GM19463 (cell line): ENCODE data around the gene DNLZ.
"Not testable (repeated sequence)": the region's sequence is repeated elsewhere in the genome, so short reads cannot be mapped to it uniquely, and the experiment has no call there.

ENCODE experiments used
- ATAC-seq: cut with Tn5 transposase; IDR thresholded peaks from one replicate; pipeline ENCODE4 v1.9.1; 2021; ENCODE audit warnings: mild to moderate bottlenecking, moderate library complexity; ENCODE audit not compliant: unreplicated experiment

The DNLZ gene

DNA sequence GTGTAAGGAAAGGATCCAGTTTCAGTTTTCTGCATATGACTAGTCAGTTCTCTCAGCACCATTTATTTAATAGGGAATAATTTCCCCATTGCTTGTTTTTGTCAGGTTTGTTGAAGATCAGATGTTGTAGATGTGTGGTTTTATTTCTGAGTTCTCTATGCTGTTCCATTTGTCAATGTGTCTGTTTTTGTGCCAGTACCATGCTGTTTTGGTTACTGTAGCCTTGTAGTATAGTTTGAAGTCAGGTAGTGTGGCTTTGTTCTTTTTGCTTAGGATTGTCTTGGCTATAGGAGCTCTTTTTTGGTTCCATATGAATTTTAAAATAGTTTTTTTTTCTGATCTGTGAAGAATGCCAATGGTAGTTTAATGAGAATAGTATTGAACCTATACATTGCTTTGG is 42.6 kb downstream of the DNLZ start:
- ATAC-seq: not testable (repeated sequence)

DNA sequence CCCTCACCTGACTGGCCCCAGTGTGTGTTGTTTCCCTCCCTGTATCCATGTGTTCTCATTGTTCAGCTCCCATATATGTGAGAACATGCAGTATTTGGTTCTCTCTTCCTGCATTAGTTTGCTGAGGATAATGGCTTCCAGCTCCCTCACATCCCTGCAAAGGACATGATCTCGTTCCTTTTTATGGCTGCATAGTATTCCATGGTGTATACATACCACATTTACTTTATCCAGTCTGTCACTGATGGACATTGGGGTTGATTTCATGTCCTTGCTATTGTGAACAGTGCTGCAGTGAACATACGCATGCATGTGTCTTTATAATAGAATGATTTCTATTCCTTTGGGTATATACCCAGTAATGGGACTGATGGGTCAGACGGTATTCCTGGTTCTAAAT is 43.6 kb downstream of the DNLZ start:
- not testable (repeated sequence) for ATAC-seq

DNA sequence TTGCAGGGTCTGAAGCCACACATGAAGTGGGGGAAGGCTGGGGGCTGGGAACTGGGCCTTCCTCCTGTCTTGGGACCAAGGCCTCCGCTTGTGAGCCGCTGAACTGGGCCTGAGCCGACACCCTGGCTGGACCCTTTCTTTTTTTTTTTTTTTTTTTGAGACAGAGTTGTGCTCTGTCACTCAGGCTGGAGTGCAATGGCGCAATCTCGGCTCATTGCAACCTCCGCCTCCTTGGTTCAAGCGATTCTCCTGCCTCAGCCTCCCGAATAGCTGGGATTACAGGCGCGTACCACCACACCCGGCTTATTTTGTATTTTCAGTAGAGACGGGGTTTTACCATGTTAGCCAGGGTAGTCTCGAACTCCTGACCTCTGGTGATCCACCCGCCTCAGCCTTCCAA is 44.3 kb downstream of the DNLZ start:
- not testable (repeated sequence) for ATAC-seq

DNA sequence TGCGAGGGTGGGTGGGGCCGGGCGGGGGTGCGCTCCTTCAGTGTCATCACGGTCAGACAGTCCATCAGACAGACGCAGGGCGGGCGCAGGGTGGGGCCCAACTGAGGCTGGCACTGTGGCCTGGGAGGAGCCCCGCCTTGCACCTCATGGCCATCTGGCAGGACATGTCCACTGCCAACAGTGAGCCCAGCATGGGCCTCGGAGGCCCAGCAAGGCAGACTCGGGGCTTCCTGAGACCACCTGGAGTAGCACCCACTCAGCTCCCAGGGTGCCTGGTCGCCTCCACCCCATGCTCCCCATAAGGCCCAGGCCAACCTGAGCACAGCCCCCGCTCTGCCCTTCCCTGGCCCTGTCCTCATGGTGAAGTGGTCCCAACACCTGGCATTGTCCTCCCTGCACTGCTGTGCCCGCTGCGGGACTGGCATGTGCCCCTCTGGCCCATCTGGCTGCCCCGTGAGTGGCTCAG is 44.7 kb downstream of the DNLZ start:
- no peak for ATAC-seq

DNA sequence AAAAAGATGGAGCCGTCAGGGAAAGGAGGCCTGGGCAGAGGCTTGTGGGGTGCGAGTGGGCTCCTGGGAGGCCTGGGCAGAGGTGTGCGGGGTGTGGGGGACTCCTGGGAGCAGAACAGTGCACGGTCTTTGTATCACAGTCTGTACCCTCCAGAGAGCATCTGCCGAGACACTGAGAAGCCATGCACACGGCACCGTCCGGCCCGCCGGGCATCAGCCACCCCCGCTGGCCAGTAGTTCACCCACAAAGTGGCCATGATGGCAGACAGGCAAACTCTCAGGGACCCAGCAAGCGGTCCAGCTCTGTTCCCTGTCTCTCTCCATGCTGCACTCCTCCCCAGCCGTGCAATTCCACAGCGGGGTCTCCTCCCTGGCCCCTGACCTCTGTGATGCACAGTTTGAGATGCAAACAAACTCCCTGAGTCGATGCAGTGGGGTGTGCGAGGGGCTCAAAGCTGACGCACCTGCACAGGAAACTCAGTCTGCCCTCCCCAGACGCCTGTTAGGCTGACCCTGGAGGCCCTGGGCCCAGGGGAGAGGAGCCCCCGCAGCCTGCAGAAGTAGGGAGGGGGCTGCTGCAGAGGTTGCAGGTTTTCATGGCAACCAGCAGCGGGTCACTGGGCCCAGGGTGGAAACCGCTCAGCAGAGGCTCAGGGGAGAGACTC is 45.3 kb downstream of the DNLZ start:
- ATAC-seq: no peak

DNA sequence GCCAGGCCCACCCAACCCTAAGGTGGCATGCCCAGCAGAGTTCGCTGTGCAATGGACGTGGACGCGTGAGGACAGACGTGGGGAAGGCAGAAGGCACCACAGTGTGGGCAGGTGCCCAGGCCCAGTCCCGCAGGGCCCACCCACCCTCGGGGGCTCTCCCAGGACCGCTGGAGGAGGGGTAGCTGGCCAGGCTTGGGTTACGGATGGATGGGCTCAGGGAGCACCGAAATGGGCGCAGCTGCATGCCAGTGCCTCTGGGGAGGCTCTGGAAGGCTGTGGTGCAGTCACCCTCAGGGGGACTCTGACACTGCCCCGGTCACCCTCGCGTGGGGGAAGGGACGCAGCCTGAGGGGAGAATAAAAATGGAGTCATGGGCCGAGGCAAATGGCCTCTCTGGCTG is 45.8 kb downstream of the DNLZ start:
- ATAC-seq: no peak

DNA sequence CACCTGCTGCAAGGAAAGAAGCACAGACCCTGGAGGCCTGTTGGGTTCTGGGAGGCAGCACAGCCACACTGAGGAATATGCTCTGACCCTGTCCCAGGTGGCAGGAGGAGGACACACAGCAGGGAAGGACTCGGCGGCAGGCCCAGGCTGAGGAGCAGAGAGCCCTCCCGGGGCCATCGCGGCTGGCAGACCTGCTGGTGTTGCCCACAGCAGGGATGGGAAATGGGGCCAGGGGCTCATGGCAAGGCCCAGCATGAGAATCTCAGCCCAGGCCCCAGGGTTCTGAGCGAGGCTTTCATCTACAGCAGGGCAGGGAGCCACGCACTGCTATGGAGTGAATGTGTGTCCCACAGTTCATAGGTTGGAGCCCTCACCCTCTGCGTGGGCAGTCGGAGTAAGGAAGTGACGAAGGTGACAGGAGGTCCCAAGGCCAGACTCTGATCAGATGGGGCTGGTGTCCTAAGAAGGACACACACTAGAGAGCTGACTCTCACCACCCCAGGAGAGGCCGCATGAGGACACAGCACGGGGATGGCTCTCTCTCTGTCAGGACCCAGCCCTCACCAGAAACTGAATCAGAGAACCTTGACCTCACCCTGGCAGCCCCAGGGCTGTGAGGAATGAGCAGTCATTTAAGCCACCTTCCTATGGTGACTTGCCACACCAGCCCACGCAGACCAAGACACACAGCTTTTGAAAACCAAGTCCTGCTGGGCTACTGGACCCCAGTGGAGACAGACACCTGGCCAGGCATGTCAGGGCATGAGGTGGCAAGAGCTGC is 46.5 kb downstream of the DNLZ start:
- no peak for ATAC-seq

DNA sequence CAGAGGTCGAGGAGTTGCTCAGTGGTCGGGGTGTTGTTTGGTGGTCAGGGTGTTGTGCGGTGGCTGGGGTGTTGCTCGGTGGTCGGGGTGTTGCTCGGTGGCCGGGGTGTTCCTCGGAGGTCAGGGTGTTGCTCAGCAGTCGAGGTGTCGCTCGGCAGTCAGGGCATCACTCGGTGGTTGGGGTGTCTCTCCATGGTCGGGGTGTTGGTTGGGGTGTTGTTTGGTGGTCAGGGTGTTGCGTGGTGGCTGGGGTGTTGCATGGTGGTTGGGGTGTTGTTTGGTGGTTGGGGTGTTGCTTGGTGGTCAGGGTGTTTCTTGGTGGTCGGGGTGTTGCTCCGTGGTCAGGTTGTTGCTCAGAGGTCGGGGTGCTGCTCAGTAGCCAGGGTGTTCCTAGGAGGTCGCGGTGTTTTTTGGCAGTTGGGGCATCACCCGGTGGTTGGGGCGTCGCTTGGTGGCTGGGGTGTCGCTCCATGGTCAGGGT is 47.2 kb downstream of the DNLZ start:
- no peak for ATAC-seq

DNA sequence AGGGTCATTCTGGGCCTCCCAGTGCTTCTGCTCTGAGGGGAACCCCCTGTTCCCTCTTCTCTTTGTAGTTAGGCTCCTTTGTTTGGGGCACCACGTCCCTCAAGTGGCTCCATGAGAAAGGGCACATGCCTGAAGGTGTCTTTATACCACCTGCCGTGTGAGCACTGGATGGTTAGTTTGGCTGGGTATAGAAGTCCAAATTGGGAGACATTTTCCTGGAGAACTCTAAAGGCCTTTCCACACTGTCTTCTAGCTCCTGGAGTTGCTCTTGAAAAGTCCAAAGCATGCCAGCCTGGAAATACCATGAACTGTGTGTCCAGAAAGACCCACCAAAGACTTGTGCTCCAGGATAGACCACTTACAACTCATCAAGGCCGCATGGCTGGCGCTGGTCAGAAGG is 48.6 kb downstream of the DNLZ start:
- no peak for ATAC-seq

DNA sequence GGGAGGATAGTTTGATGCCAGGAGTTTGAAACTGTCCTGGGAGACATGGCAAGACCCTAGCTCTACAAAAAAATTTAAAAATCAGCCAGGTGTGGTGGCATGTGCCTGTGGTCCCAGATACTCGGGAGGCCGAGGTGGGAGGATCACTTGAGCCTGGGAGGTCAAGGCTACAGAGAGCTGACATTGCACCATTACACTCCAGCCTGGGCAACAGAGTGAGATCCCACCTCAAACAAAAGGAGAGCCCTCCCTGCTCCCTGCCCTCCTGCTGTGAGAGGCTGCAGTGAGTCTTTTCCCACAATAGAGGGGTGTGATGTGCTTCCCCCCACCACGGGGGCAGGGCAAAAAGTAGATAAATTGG is 49.5 kb downstream of the DNLZ start:
- no peak for ATAC-seq

DNA sequence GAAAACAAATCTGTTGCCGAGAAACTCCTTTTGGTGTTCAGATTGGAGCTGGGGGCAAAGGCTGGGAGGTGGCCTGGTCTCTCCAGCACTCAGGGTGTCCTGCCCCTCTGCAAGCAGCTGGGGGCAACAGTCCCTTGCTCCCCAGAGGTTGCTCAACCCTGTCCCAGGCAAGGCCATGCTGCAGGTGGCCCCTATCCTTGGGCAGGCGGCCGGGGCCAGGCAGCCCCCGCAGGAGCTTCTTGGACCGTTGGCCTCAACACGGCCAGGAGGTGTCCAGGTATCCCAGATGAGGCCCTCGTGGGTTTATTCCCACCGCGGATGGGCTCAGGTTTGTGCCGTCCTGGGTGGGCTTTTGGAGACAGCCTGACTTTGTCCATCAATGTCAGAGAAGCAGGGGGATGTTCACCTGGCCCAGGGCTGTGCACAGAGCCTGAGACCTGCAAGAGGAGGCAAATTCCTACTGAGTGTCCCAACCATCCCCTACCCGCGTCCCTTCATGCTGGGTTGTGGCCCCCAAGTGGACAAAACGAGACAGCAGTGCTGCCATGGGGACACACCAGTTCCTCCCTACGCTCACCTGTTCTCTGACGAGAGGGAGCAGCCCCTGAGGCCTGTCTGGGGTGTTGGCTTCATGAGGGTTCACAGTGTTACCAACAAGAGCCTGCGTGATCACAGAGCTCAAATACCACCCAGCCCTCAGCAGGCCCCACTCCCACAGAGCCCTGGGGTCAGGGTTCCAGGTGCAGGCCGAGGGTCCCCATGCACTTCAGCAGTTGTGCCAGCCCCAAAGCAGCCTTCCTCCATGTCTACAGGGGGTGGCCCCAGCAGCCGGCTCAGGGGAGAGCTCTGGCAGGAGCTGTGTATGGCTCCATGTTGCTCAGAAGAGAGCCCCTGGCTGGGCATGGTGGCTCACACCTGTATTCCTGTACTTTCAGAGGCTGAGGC is 50.2 kb downstream of the DNLZ start:
- ATAC-seq: no peak

DNA sequence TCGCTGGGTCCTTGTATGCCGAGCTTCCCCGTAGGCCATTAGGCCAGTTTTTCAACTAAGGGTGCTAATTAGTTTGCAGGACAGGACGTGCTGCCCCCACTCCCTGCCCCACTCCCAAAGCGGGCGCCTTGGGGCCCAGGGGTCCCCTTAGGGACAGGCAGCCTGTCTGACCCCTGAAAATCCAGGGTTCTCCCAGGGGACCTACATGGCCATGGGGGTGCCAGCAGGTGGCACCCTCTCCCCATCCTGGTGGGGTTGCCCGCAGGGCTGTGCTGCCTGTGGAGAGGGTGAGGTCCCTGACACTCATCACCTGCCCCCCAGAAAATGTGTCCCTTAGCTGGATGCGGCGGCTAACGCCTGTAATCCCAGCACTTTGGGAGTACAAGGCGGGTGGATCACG is 51.1 kb downstream of the DNLZ start:
- no peak for ATAC-seq

DNA sequence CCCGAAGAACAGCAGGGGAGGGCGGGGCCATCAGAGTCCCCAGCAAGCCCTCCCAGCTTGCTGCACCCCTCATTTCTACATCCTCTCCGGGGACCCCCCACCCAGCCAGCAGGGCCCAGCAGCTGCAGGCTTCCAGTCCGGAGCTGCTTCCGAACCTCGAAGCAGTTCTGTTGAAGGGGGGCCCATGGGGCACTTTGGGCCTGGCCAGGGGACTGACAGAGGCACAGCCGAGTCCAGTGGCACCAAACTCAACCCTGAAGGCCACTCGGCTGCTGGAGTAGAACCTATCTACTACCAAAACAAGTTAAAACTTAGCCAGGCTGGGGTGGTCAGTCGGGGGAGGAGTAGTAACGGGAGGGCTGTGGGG is 51.6 kb downstream of the DNLZ start:
- ATAC-seq: no peak

DNA sequence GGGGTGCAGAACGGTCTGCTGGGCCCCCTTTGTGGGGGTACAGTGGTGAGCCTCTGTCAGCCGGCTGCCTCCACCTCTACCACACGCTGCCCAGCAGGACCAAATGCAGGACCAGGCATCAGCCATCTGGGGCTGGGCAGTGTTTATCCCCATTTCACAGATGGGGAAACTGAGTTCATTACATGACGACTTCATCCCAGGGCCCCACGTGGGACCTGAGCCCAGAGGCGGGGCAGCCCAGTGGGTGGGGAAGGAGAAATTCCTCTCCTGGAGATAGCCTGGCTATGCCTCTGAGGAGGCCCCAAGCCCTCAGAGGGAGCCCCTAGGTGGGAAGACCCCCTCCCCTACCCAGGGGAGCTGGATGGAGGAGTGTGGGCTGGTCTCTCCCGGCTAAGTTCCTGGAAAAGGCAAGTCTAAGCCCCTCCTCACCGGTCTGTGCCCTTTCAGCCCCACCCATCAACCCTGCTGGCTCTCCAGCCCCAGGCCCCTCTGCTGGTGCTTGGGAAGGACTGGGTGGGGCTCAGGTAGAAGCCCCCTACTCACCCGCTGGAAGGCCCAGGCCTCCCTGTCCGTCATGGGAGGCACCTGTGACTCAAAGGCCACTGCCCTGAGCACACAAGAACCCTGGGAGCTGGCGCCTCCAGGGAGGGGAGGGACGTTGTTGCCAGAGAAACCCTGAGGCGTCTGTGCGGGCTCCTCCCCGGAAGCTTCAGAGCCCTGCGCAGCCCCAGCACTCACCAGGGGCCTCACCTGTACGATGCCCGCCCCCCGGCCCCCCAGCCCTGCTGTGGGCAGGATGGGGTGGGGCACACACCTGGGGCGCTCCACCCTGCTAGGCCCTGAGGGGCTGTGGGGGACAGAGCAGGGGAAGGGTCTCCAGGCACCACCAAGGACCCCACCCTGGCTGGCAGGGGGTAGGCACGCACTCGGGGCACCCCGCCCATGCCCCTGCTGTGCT is 52.2 kb downstream of the DNLZ start:
- ATAC-seq: no peak

DNA sequence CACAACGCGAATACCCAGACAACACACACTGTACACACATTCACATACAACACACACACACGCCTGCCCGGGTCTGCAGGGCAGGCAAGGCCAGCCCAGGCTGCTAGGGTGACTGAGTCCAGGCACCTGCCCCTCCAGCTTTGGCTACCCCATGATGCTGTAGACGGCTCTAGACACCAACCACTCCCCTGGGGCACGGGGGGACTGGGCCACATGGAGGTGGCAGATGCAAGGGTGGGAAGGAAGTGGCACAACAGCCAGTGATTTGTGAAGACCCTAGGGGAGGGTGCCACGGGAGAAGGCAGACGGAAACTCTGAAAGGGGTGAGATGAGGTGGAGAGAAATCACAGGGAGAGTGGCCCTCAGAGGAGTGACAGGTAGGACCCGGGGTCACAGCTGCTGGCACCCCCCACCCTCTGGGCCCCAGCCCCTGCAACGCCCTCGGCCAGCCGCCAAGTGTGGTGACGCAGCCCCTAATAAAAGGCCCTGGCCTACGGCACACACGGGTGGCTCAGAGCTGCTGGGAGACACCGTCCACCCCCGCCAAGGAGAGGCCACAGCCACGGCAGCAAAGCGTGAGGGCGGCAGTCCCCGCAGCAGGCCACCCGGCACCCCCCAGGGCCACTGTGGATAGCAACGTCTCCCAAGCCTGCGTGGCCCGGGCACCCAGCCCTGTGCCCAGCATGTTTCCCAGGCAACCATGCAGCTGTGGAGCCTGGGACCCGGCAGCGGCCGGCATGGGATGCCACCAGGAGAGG is 53.1 kb downstream of the DNLZ start:
- ATAC-seq: no peak

DNA sequence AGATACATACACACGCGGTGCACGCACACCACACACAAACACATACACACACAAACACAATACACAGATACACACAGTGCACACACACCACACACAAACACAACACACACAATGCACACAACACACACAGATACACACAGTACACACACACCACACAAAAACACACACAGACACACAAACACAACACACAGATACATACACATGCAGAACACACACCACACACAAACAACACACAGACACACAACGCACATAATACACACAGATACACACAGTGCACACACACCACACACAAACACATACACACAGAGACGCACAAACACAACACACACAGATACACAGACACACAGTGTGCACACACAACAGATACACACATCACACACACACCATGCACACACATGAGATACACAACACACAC is 53.7 kb downstream of the DNLZ start:
- no peak for ATAC-seq
